Endothelial cell of umbilical vein (primary cell): ENCODE data around the gene ZNF804B. TPM values are rescaled to one million over a fixed set of nuclear protein-coding genes. Genes with fewer than 3 reads are reported as not detected.

Experiments
- BruUV-seq: library from RNA; stranded (reverse); fragments of 400-500 nt; replicated peaks from 2 replicates; lab custom pipeline; 2021; lab: Mats Ljungman, UMichigan
- CTCF ChIA-PET: fragments of 300-600, 350-600 bp; sonication (Branson Sonifier 250); formaldehyde crosslinking; loops from one replicate; lab custom pipeline; 2021; ENCODE audit warnings: antibody characterized with exemption, inconsistent platforms; lab: Charles Lee
- POLR2A ChIA-PET: fragments of 300-600, 350-600 bp; sonication (Branson Sonifier 250); formaldehyde crosslinking; loops from one replicate; lab custom pipeline; 2021; ENCODE audit warnings: antibody characterized with exemption, inconsistent platforms; lab: Charles Lee
- DNase-seq: peaks from one replicate; pipeline ENCODE4 v3.0.0-alpha.2; 2011; ENCODE audit warnings: low read depth, low spot score
- FAIRE-seq: peaks from 2 replicates; lab custom pipeline; 2011; peaks lifted over from hg19 to GRCh38; lab: Jason Lieb, UNC
- H2AFZ ChIP-seq: 2 replicates; pipeline ENCODE4 v1.6.0; 2012; ENCODE audit warnings: low read depth, low read length, control low read depth, inconsistent platforms
- H3K27ac ChIP-seq: 2 replicates; pipeline ENCODE4 v1.5.1; 2011; ENCODE audit warnings: low read depth, mild to moderate bottlenecking, control low read depth, low read length, moderate library complexity; ENCODE audit not compliant: insufficient read depth
- H3K27me3 ChIP-seq, 2 experiments: 2 replicates each; pipeline versions ENCODE4 v1.6.0 to v1.6.1; 2011; ENCODE audit warnings: low read length in 2 of 2, mixed read lengths in 1 of 2; ENCODE audit not compliant: control insufficient read depth in 2 of 2, insufficient read depth in 2 of 2
- H3K36me3 ChIP-seq, 2 experiments: 2 replicates in 1 of 2; 3 replicates in 1 of 2; pipeline ENCODE4 v1.5.1; 2011; ENCODE audit warnings: low read length in 2 of 2, mild to moderate bottlenecking in 1 of 2, moderate library complexity in 1 of 2; ENCODE audit not compliant: control insufficient read depth in 2 of 2, insufficient read depth in 2 of 2; ENCODE audit errors: extremely low read depth in 1 of 2
- H3K4me1 ChIP-seq: 3 replicates; pipeline ENCODE4 v1.5.1; 2011; ENCODE audit warnings: mild to moderate bottlenecking, low read length; ENCODE audit not compliant: control insufficient read depth, insufficient read depth; ENCODE audit errors: extremely low read depth
- H3K4me2 ChIP-seq: 2 replicates; pipeline ENCODE4 v1.6.1; 2011; ENCODE audit warnings: low read length, control low read depth, mixed read lengths; ENCODE audit not compliant: insufficient read depth
- H3K4me3 ChIP-seq, 3 experiments: fragments of 200-600 bp in 1 of 3; sonication (generic), shearing (Covaris generic) in 1 of 3; replicated peaks in 1 of 3; 2 replicates each; pipeline ENCODE4 v1.5.1; 2011 to 2016; ENCODE audit warnings: control low read depth in 3 of 3, low read length in 3 of 3, mild to moderate bottlenecking in 2 of 3, inconsistent platforms in 1 of 3, low read depth in 1 of 3, moderate library complexity in 1 of 3; ENCODE audit not compliant: insufficient read depth in 1 of 3
- H3K79me2 ChIP-seq: 2 replicates; pipeline ENCODE4 v1.6.0; 2012; ENCODE audit warnings: low read length, inconsistent platforms; ENCODE audit not compliant: control insufficient read depth, insufficient read depth
- H3K9ac ChIP-seq: replicated peaks from 2 replicates; pipeline ENCODE3; 2011; ENCODE audit warnings: low read length, control low read depth; ENCODE audit not compliant: insufficient read depth; ENCODE audit errors: extremely low read depth
- H3K9me1 ChIP-seq: replicated peaks from 3 replicates; pipeline ENCODE4 v1.6.0; 2011; ENCODE audit warnings: mild to moderate bottlenecking, low read length; ENCODE audit not compliant: control insufficient read depth, insufficient read depth; ENCODE audit errors: extremely low read depth
- H3K9me3 ChIP-seq: replicated peaks from 2 replicates; pipeline ENCODE4 v1.5.1; 2012; ENCODE audit warnings: low read length, inconsistent platforms; ENCODE audit not compliant: control insufficient read depth, insufficient read depth
- H4K20me1 ChIP-seq: replicated peaks from 2 replicates; pipeline ENCODE3; 2011; ENCODE audit warnings: mild to moderate bottlenecking, low read length; ENCODE audit not compliant: control insufficient read depth, insufficient read depth; ENCODE audit errors: extremely low read depth
- CTCF ChIP-seq, 2 donors: IDR thresholded peaks; 1 replicate in 1 of 2; 2 replicates in 1 of 2; pipeline ENCODE4 v1.5.1; 2011; ENCODE audit warnings: low read length in 2 of 2, mild to moderate bottlenecking in 2 of 2, moderate library complexity in 2 of 2, control low read depth in 1 of 2, inconsistent platforms in 1 of 2, low read depth in 1 of 2; ENCODE audit not compliant: insufficient read depth in 1 of 2; ENCODE audit errors: extremely low read depth in 1 of 2
- EZH2 ChIP-seq: IDR thresholded peaks from 2 replicates; pipeline ENCODE4 v1.6.1; 2012; ENCODE audit warnings: borderline replicate concordance, low read depth, mild to moderate bottlenecking, moderate library complexity, low read length, inconsistent platforms; ENCODE audit not compliant: severe bottlenecking
- FOS ChIP-seq: IDR thresholded peaks from 2 replicates; pipeline ENCODE4 v1.6.1; 2011; ENCODE audit warnings: mild to moderate bottlenecking, low read length, moderate library complexity, borderline replicate concordance; ENCODE audit not compliant: insufficient read depth
- GATA2 ChIP-seq: IDR thresholded peaks from 2 replicates; pipeline ENCODE4 v1.7.0; 2011; ENCODE audit warnings: low read depth, mild to moderate bottlenecking, moderate library complexity, mixed read lengths, low read length; ENCODE audit not compliant: insufficient read length, insufficient read depth
- JUN ChIP-seq: IDR thresholded peaks from 2 replicates; pipeline ENCODE4 v1.6.1; 2011; ENCODE audit warnings: borderline replicate concordance, low read depth; ENCODE audit not compliant: insufficient read length, insufficient read depth
- MAX ChIP-seq: IDR thresholded peaks from 2 replicates; pipeline ENCODE4 v1.6.1; 2011; ENCODE audit not compliant: insufficient read depth, insufficient read length
- MYC ChIP-seq: IDR thresholded peaks from one replicate; pipeline ENCODE4 v1.6.1; 2011; ENCODE audit warnings: mild to moderate bottlenecking, low read depth, low read length
- POLR2A ChIP-seq: IDR thresholded peaks from 2 replicates; pipeline ENCODE4 v1.6.1; 2012; ENCODE audit warnings: low read depth, mild to moderate bottlenecking, control low read depth, low read length
- POLR2AphosphoS5 ChIP-seq: IDR thresholded peaks from 2 replicates; pipeline ENCODE4 v1.6.1; 2012; ENCODE audit warnings: low read depth, mild to moderate bottlenecking, control low read depth, low read length, moderate library complexity; ENCODE audit not compliant: insufficient read depth
- dilution Hi-C: fragments of 300-500 bp; cut with MboI; formaldehyde crosslinking; loops from one replicate; pipeline ENCODE4 v1.15.0; 2019; ENCODE audit warnings: low sequenced_read_pairs; ENCODE audit not compliant: extremely low pct_ligation_motif_present
- intact Hi-C: fragments of 100-400 bp; cut with micrococcal nuclease; formaldehyde crosslinking; loops from one replicate; pipeline ENCODE4 v1.10.0; 2022
- polyA plus RNA-seq, 4 experiments: library from polyadenylated mRNA; depleted of rRNA in 3 of 4; stranded (reverse) in 3 of 4; unstranded in 1 of 4; fragments of >200 nt; gene quantifications; 2 replicates each; pipeline versions ENCODE4 v1.2.1 to v1.2.3, GENCODE V29; 2011 to 2012; ENCODE audit warnings: missing spikeins in 1 of 4
- total RNA-seq: library from RNA; stranded (reverse); gene quantifications from 2 replicates; pipeline ENCODE4 v1.2.3, GENCODE V29; 2021

ZNF804B gene
- total and polyA plus RNA-seq, 2 donors (not counting 3 experiments of a cell fraction or from before 2014, with no cell fraction given), result not detected

DNA sequence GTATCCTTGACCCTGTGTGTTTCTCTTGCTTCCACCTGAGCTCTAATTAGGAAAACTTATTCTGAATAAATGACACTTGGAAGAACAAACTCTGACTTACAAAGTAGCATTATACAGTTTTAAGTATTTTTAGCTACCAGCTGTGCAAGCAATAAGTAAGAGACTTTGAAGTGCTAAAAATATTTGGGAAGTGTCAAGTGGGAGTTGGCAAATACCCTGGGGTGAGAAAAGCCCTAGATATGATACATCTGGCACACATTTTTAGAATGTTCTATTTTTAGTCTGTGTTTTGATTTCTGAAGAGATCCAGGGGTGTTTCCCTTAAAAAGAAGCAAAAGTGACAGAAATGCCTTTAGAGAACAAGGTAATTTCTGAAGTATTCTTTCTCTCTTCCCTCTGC is 168.8 kb downstream of the ZNF804B start:
- TF ChIP-seq JUN (no peak), CTCF (IDR thresholded peaks at IDR 0.05; ENCODE audit: extremely low read depth in 1 of 2, insufficient read depth in 1 of 2, low read depth in 1 of 2, low read length in 2 of 2) (no peak), EZH2 (no peak), FOS (no peak), MAX (no peak), MYC (no peak), GATA2 (no peak), POLR2AphosphoS5 (no peak), POLR2A (no peak)
- Histone ChIP-seq H3K4me3 (no peak overlapping the region), H3K79me2 (no peaks in the 10 kb centered on the region), H3K9ac (no peak overlapping the region), H3K4me2 (no peak overlapping the region), H3K36me3 (no peaks in the 10 kb centered on the region), H3K9me3 (no peaks in the 10 kb centered on the region), H3K9me1 (no peaks in the 10 kb centered on the region), H4K20me1 (no peaks in the 10 kb centered on the region), H3K27ac (no peak overlapping the region), H3K4me1 (no peaks in the 10 kb centered on the region), H3K27me3 (no peaks in the 10 kb centered on the region), H2AFZ (no peak overlapping the region)
- DNase-seq (no peak), FAIRE-seq (no peak)
- CTCF ChIA-PET, result no interaction called here
- no TSS peak for BruUV-seq
- POLR2A ChIA-PET, result no interaction called here
- dilution Hi-C loops, result no loop called here
- intact Hi-C loops, result no loop called here
